ENCODE results near the gene MTMR12.

Gene MTMR12

DNA sequence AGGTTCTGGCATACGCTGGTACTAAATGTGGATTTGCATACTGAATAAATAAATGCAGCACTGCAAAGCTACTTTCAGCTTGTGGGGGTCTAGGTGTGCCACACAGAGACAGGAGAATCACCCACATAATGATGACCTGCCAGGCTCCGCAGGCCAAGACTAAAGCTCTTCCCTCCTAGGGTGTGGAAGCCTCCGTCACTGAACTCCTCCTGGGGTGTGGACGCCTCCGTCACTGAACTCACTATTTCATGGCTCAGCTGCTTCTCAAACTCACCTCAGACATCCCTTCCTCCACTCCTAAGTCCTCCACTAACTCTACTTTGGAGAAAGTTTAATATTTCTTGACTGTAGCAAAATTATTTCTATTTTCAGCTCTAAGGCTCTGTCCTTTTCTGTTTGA, 73.4 kb downstream of the MTMR12 start:
- TF ChIP-seq, protein P1, sequence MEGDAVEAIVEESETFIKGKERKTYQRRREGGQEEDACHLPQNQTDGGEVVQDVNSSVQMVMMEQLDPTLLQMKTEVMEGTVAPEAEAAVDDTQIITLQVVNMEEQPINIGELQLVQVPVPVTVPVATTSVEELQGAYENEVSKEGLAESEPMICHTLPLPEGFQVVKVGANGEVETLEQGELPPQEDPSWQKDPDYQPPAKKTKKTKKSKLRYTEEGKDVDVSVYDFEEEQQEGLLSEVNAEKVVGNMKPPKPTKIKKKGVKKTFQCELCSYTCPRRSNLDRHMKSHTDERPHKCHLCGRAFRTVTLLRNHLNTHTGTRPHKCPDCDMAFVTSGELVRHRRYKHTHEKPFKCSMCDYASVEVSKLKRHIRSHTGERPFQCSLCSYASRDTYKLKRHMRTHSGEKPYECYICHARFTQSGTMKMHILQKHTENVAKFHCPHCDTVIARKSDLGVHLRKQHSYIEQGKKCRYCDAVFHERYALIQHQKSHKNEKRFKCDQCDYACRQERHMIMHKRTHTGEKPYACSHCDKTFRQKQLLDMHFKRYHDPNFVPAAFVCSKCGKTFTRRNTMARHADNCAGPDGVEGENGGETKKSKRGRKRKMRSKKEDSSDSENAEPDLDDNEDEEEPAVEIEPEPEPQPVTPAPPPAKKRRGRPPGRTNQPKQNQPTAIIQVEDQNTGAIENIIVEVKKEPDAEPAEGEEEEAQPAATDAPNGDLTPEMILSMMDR (IDR thresholded peaks at IDR 0.05) = no peak

DNA sequence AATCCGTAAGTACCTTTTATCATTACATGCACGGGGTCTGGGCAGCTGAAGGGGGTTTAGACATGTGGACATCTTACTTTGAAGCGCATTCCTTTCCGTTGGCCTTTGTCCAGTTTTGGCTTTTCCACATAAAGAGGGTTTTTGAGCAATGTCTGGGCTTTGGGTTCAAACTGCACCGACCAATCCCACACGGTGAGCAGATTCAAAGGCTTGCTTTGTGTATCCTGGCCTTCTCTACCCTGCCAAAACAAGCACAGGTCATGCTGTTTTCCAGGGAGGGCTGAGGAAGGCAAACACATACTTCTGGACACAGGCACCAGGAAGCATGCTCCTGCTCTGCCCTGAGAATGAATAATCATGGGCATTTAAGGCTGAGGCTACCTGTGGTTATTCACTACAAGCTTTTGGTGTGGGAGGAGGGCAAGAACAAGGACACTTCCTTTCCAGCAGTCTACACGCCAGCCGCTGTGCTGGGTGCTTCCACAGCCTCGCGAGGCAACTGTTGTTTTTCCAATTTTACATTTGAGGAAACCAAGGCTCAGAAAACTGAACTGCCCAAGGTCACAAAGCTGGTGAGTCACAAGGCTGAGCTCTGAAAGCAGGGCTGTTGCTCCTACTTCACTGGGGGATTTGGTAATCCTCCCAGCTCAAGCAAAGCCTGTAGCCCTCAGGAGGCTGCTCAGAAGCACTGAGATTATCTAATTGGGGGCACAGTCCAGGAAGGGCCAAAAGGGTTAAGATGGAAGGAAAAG, 78.9 kb downstream of the MTMR12 start:
- TF ChIP-seq, protein P1 (IDR thresholded peaks at IDR 0.05) = no peak

- TF ChIP-seq, protein P1 (IDR thresholded peaks at IDR 0.05) = no peak
Measured at GRCh38 chr5:32233220-32233695, 79.5 kb downstream of the MTMR12 start.

DNA sequence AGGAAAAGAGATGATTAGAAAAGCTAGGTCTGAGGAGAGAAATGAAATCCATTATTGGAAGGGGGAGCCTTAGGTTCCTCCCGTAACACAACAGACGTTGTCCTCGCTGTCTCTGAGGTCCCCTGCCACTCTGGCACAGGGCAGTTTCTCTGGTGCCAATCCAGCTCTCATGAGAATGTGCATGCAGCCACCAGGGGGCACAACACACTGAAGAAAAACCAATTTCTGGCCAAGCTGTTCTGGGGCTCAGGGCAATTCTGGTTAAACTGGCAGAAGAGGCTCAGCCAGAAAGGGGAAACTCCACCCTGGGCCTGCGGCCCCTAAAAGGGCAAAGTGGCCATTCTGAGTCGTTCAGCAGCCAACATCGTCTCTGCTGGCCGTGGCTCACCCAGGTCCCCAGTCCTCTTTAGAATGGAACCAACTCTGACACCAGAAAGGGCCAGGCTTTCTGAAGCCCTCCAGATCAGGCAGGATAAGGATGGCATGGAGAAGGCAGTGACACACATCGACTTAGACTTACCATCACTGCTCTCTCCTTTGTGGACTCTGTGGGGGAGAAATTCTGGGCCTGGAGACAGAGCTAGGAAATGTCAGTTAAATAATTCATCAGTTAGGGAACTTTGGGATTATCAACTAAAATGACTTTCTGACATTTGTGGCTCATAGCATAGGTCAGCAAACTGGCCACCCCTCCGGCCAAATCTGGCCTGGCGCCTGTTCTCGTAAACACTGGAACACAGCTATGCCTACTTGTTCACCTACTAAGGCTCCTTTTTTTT, 80.1 kb downstream of the MTMR12 start:
- TF ChIP-seq, protein P1 (IDR thresholded peaks at IDR 0.05) = peak; percentile 89

DNA sequence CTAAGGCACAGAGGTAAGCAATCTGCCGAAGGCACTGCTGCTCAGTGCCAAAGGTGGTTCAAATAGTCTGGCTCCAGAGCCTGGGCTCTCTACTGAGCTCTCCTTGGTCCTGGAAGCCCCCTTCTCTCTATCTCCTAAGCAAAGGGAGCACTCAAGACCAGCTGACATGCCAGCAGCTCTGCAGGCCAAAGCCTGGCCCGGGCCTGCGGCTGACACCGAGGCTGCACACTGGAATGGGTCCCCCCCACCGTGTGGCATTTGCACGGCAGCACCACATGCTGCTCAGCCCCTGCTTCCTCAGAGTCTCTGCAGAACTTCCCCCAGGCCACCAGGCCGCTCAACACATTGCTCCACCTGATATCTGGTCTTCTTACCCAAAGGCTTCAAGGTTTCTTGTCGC, 80.8 kb downstream of the MTMR12 start:
- TF ChIP-seq, protein P1 (IDR thresholded peaks at IDR 0.05) = no peak

DNA sequence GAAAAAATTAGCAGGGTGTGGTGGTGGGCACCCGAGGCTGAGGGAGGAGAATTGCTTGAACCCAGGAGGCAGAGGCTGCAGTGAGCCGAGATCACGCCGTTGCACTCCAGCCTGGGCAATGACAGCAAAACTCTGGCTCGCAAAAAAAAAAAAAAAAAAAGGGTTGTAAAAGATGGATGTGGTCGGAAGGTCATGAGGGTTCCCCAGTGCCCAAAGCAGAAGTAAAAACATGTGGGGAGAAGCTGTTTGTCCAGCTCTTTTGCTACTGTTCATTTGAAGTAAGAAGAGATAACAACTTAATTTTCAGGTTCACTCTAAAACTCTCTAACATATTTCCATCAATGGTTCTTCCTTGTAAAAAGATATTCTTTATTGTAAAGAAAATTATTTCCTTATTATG, 81.5 kb downstream of the MTMR12 start:
- TF ChIP-seq, protein P1 (IDR thresholded peaks at IDR 0.05) = no peak

GRCh38 chr5:32230356-32231099, 82.2 kb downstream of the MTMR12 start:
- TF ChIP-seq, protein P1 (IDR thresholded peaks at IDR 0.05) = no peak

Measured in LNCAP (cell line).